Skeletal muscle satellite cell (primary cell): ENCODE data around the gene C9orf50.
A peak's percentile ranks its signal among the peaks of the same experiment; 100 is the strongest.

Experiments
- H3K27me3 ChIP-seq: 2 replicates; pipeline ENCODE4 v1.7.0; 2013; ENCODE audit warnings: low read length; ENCODE audit not compliant: control insufficient read depth, insufficient read depth
- H3K36me3 ChIP-seq: 2 replicates; pipeline ENCODE4 v1.7.0; 2013; ENCODE audit warnings: mild to moderate bottlenecking, control low read depth, low read length; ENCODE audit not compliant: insufficient read depth
- H3K4me1 ChIP-seq: 2 replicates; pipeline ENCODE4 v1.7.0; 2013; ENCODE audit warnings: low read length; ENCODE audit not compliant: control insufficient read depth, insufficient read depth
- H3K4me2 ChIP-seq: 2 replicates; pipeline ENCODE4 v1.7.0; 2013; ENCODE audit warnings: mild to moderate bottlenecking, low read length
- H3K4me3 ChIP-seq: 2 replicates; pipeline ENCODE4 v1.7.0; 2013; ENCODE audit warnings: low read length
- H3K9ac ChIP-seq: 2 replicates; pipeline ENCODE4 v1.7.0; 2013; ENCODE audit warnings: mild to moderate bottlenecking, low read depth, low read length, moderate library complexity
- H3K9me3 ChIP-seq: replicated peaks from 2 replicates; pipeline ENCODE4 v1.7.0; 2013; ENCODE audit warnings: mild to moderate bottlenecking, control low read depth, low read length

The C9orf50 gene

DNA sequence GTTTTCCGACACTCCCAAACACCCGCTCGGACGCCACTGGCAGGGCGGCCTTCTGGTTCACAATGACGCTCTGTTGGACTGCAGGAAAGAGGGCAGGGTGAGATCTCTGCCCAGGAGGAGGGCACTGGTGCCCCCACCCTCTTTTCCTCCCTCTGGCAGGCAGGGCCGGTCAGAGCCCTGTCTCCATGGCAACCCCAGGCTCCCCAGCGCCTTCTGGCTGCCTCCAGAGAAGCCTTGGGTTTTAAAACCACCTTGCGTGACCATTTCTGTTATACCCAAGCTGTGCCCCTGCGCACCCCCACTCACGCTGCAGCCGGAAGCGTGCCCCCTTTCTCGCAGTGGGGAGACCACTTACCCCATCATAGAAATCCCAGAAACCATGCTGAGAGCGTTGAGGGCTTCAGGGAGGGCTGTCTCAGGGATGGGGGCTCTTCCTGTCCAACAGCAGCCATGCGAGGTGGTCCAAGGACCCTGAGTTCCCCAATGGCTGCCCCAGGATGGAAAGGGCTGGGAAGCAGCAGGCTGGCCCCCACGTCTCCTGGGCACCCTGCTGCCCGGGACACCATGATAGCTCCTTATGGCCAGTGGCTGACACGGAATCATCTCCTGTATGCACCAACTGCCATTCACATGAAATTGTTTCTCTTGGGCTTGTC, 7.3 kb downstream of the C9orf50 start:
- peaks cover 34% of the 10 kb centered on the region for H3K4me1 ChIP-seq
- H3K9me3 ChIP-seq = no peaks in the 10 kb centered on the region
- no peak overlapping the region for H3K9ac ChIP-seq
- H3K36me3 ChIP-seq = no peaks in the 10 kb centered on the region
- H3K4me3 ChIP-seq = no peak overlapping the region
- peaks cover 12% of the 10 kb centered on the region for H3K27me3 ChIP-seq
- no peak overlapping the region for H3K4me2 ChIP-seq

DNA sequence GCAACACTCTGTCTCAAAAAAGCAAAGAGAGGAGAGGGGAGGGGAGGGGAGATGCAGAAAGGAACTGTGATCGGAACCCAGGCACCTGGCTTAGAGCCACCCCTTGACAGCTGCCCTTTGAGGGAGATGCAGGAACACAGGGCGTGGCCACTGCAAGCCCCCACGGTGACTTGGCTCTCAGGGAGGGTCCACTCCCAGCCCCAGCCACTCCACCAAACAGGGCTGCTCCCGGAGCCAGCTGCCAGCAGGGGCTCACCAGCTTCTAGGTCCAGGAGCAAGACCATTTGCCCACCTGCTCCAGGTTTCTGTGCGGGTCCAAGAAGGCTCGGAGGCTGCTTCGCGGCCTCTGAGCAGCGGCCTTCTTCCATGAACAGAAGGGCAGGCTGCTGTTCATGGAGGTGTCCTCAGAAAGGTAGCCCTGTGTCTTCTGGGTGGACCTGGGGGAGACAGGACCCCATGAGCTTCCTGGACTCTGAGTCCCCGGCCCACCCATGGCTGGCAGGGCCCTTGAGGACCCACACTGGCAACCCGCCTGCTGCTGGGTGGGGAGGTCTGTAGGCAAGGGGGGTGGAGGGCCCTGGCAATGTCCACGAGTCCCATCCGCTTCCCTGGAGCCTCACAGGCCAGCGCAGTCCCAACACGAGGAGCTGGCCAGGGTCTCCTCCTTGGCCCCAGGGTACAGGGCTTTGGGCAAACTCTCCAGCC, 7.9 kb downstream of the C9orf50 start:
- Histone ChIP-seq H3K9ac (no peak overlapping the region), H3K4me1 (peaks cover 41% of the 10 kb centered on the region), H3K36me3 (no peaks in the 10 kb centered on the region), H3K4me3 (no peak overlapping the region), H3K9me3 (no peaks in the 10 kb centered on the region), H3K4me2 (no peak overlapping the region), H3K27me3 (peaks cover 12% of the 10 kb centered on the region)

DNA sequence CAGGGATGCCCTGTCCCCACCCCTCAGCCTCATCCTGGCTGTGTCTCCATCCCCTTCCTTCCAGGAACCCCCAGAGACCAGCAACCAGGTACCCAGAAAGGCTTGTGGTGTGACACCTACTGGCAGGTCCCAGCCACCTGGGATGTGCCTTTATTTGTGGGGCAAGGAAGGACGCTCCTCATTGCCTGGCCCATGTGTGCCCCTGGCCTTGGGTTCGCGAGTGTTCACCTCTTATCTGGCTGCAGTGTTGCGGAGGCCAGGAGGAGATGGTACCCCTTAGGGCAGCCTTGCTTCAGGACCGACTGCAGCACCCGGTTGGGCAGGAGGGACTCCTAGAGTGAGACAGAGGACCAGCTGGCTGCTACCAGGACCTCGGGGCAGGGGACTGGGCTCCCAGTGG, 8.8 kb downstream of the C9orf50 start:
- Histone ChIP-seq H3K9ac (no peak overlapping the region), H3K36me3 (no peaks in the 10 kb centered on the region), H3K4me2 (no peak overlapping the region), H3K9me3 (no peaks in the 10 kb centered on the region), H3K27me3 (peaks cover 12% of the 10 kb centered on the region), H3K4me1 (peaks cover 48% of the 10 kb centered on the region), H3K4me3 (no peak overlapping the region)

DNA sequence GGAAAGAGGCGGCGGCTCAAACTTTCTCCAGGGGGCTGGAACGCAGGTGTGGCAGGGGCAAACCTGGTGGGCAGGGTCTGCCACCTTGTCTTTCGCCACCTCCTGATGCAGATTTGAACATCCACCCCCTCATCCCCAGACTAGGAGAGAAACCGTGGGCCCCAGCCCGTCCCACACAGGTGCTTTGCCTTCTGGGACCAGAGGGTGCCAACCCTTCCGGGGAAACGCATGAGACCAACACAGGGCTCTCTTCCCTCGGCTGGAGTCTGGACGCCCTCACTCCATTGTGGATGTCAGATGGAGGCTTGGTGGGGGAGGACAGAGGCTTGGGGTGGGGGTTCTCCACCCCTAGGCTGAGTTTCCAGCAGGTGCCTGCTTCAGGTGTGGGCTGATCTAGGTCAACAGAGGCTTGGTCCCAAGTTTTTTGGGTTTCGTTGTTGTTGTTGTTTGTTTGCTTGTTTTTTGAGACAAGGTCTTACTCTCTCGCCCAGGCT, 9.5 kb downstream of the C9orf50 start:
- H3K4me1 ChIP-seq = peaks cover 48% of the 10 kb centered on the region
- peak overlapping the region; percentile 98 for H3K4me2 ChIP-seq
- no peaks in the 10 kb centered on the region for H3K9me3 ChIP-seq
- peaks cover 12% of the 10 kb centered on the region for H3K27me3 ChIP-seq
- no peaks in the 10 kb centered on the region for H3K36me3 ChIP-seq
- H3K9ac ChIP-seq = peak overlapping the region; percentile 83
- H3K4me3 ChIP-seq = peak overlapping the region; percentile 79

DNA sequence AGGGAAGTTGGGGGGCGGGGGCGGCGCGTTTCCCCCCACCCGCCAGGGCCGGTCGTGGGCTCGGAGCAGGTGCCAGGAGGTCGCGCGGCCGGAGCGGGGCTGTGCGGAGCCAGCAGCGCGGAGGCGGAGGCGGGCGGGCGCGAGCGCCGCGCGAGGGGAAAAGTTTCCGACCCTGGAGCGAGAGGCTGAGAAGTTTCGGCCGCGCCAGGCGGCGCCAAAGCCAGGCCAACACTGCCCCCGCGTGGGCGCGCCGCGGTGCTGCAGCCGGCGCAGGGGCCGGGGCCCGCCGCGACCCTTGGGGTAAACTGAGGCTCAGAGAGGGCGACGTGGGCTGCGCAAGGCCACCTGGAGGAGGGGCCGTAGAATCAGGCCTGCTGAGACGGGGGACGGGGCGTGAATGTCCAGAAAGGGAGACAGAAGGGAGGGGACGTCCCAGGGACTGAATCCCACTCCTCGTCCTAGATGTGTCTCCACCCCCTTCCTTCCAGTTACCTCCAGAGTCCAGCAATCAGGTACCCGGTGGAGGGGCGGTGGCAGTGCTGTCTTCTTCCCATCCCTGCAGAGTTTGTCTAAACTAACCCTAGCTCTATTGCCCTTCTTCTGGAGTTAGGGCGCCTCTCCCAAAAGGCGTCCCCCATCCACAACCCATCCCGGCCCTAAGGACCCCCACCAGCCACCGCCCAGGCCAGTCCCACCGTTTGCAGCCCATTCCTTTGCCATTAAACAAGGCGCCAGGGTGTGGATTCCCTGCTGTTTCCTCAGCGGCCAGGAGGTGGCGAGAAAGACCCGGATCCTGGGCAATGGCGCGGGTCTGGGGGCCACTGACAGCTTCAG, 10.2 kb downstream of the C9orf50 start:
- peaks cover 48% of the 10 kb centered on the region for H3K4me1 ChIP-seq
- H3K4me2 ChIP-seq = peak overlapping the region; percentile 98
- peak overlapping the region; percentile 79 for H3K4me3 ChIP-seq

DNA sequence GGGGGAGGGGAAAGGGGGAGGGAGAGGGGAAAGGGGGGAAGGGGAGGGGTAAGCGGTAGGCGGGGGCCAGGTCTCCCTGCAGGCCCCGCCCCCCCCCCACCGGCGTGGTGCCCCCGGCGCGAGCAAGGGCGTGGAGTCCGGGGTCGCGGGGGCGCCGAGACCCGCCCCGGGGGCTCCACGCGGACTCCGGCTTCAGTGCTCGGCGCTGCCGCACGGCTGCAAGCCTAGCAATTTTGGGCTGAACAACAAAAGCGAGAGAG, 10.8 kb downstream of the C9orf50 start:
- H3K4me2 ChIP-seq = peak overlapping the region; percentile 98
- peaks cover 48% of the 10 kb centered on the region for H3K4me1 ChIP-seq
- H3K4me3 ChIP-seq = peak overlapping the region; percentile 79
- no peaks in the 10 kb centered on the region for H3K36me3 ChIP-seq
- no peaks in the 10 kb centered on the region for H3K9me3 ChIP-seq
- peaks cover 12% of the 10 kb centered on the region for H3K27me3 ChIP-seq
- peak overlapping the region; percentile 83 for H3K9ac ChIP-seq

More for the DNA sequence above, 10.2 kb downstream of the C9orf50 start:
- Histone ChIP-seq H3K36me3 (no peaks in the 10 kb centered on the region), H3K9ac (peak overlapping the region; percentile 83), H3K27me3 (peaks cover 12% of the 10 kb centered on the region), H3K9me3 (no peaks in the 10 kb centered on the region)

DNA sequence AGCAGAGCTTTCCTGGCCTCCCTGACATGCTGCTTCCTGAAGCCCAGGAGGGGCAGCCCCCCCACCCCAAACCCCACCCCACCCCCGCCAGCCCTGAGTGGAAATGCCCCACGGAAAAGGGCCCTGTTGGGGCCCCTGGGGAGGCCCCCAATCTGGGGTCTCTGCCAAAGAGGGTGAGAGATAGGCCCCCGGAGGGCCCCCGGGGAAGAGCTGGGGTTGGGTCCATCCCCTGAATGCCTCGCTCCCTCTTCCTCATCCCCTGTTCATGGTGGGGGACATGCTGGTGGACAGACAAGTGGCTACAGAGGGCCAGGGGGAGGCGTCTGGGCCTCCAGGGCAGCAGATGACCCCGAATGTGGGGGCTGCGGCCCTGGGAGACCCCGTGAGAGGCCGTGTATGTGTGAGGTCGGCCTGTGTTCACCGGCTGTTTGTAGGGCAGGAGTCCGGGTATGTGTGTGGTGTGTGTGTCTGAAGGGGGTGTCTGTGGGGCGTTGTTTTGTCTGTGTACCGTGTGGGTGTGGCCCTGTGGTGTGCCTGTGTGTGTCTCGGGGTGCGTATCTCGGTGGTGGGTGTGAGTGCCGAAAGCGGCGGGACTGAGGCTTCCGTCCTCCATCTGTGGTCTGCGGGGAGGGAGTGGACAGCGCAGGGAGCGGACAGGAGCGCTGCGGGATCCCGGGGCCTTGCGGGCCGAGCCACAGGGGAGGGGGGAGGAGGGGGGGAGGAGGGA, 11.3 kb downstream of the C9orf50 start:
- Histone ChIP-seq H3K27me3 (peaks cover 12% of the 10 kb centered on the region), H3K36me3 (no peaks in the 10 kb centered on the region), H3K9me3 (no peaks in the 10 kb centered on the region), H3K9ac (peak overlapping the region; percentile 42), H3K4me1 (peaks cover 48% of the 10 kb centered on the region), H3K4me3 (peak overlapping the region; percentile 58), H3K4me2 (peak overlapping the region; percentile 79)

DNA sequence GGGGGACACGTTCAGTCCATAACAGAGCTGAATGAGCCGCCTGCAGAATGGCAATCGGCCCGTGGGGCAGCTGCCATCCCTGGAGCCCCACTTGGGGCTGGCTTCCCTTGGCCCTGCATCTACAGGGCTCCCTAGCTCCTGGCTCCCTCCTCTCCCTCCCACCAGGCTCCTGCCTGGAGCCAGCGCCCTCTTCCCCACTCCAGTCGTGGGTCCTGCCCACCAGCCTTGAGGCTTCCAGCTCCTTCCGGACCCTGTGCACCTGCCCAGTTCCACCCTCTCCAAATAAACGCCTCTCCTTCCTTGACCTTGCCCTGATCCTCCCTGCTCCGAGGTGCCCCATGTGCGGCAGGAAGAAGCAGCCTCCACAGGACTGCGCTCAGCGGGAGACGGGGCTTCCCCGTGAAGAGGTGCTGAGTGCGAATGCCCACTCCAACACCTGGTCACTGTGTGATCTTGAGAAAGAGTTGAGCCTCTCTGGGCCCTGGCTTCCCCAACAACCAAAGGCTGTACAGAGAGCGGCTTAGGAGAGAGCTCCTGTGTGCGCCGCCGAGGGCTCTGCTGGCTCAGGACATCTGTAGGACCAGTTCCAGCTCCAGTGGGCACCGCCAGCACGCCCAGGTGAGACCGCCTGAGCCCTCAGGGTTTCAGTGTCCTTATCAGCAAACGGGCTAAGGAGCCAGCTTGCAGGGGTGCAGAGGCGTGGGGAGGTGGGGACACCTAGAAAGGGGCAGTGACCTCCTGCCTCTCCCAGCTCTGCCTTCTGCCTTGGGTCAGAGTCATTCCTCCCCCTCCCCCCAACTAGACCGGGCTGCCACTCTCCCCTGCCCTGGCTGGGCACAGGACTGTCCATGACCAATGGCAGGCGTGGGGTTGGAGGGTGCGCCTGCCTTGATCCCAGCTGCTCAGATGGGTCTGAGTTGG, 12.1 kb downstream of the C9orf50 start:
- H3K9ac ChIP-seq = no peak overlapping the region
- no peaks in the 10 kb centered on the region for H3K36me3 ChIP-seq
- peaks cover 47% of the 10 kb centered on the region for H3K4me1 ChIP-seq
- H3K27me3 ChIP-seq = peaks cover 7% of the 10 kb centered on the region
- no peaks in the 10 kb centered on the region for H3K9me3 ChIP-seq
- no peak overlapping the region for H3K4me2 ChIP-seq
- no peak overlapping the region for H3K4me3 ChIP-seq

DNA sequence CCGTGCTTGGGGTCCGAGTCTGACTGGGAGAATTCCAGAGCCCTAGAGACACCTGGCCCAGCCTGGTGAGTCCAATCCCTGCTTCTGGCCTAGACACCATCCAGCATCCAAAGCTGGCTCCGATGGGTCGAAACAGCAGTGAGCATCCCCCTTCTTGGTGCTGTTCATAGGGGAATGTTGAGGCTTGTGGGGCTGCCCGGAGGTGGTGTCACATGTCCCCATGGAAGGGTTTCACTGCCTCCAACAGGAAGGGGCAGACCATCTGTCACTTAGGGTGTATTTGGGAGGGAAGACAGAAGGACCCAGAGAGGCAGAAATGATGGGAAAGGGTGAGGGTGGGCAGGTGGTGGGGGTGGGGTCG, 13.9 kb downstream of the C9orf50 start:
- Histone ChIP-seq H3K4me3 (no peak overlapping the region), H3K9ac (no peak overlapping the region), H3K4me1 (peaks cover 38% of the 10 kb centered on the region)

DNA sequence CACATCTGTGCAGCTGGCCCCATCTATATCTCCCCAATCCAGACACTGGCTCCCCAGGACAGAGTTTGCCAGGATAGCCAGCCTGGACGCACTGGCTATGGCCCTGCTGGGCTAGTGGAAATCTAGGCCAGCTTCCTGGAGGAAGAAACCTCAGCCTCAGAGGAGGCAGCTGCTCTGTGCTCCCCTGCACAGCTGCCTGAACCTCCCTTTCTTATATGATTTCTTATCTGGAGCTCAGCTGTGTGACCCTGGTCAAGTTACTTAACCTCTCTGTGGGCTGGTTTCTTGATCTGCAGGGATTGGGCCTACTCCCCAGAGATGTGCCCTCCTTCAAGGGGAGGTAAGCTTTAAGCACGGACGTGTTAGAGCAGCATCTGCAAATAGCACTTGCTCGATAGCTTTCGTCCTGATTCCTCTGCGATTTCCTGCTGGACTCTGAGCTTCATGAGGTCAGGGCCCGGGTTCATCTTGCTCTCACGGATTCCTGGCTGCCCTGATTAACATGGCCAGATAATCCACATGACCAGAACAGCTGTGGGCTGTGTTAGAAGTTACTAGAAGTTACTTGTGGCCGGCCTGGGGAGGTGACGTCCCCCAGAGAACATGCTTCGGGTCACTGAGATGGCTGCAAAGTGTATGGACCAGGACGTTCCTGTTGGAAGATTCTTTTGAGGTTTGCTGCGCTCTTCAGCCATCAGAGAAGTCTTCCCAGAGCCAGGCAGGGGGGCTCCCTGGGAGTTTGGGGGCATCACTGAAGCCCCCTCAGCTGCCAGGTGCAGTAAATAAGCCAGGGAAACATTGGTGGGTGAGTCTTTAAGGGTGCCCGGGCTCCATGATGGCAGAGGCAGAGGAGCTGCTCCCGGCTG, 14.5 kb downstream of the C9orf50 start:
- Histone ChIP-seq H3K4me3 (no peak overlapping the region), H3K36me3 (no peaks in the 10 kb centered on the region), H3K9me3 (no peaks in the 10 kb centered on the region), H3K27me3 (no peaks in the 10 kb centered on the region), H3K9ac (no peak overlapping the region), H3K4me1 (peaks cover 37% of the 10 kb centered on the region), H3K4me2 (no peak overlapping the region)

More for the DNA sequence above, 13.9 kb downstream of the C9orf50 start:
- Histone ChIP-seq H3K36me3 (no peaks in the 10 kb centered on the region), H3K4me2 (no peak overlapping the region), H3K27me3 (no peaks in the 10 kb centered on the region), H3K9me3 (no peaks in the 10 kb centered on the region)
